ENCODE measurements around the gene ADAM12. TPM values are rescaled to one million over a fixed set of nuclear protein-coding genes. Genes with fewer than 3 reads are reported as not detected.

The ADAM12 gene
- total RNA-seq, 1 experiment from 2014 or later = not detected

GRCh38 chr10:126407831-126408230 is 19.6 kb upstream of the ADAM12 start:
- in situ Hi-C loops (cut with HindIII; ENCODE audit: low sequenced_read_pairs) = no loop called here
- DNase-seq (ENCODE audit: low spot score) = no peak

- DNase-seq (ENCODE audit: low spot score) = no peak
- in situ Hi-C loops (cut with HindIII; ENCODE audit: low sequenced_read_pairs) = no loop called here
Observed at GRCh38 chr10:126405239-126405775, 17.0 kb upstream of the ADAM12 start.

GRCh38 chr10:126402721-126403695 is 14.7 kb upstream of the ADAM12 start:
- in situ Hi-C loops (cut with HindIII; ENCODE audit: low sequenced_read_pairs) = no loop called here
- DNase-seq (ENCODE audit: low spot score) = no peak

- in situ Hi-C loops (cut with HindIII; ENCODE audit: low sequenced_read_pairs) = no loop called here
- no peak for DNase-seq (ENCODE audit: low spot score)
Observed at GRCh38 chr10:126400641-126401040, 12.4 kb upstream of the ADAM12 start.

- no peak for DNase-seq (ENCODE audit: low spot score)
- in situ Hi-C loops (cut with HindIII; ENCODE audit: low sequenced_read_pairs) = no loop called here
Observed at GRCh38 chr10:126398924-126399323, 10.6 kb upstream of the ADAM12 start.

GRCh38 chr10:126398383-126398743 is 10.1 kb upstream of the ADAM12 start:
- in situ Hi-C loops (cut with HindIII; ENCODE audit: low sequenced_read_pairs) = no loop called here
- no peak for DNase-seq (ENCODE audit: low spot score)

GRCh38 chr10:126397640-126398382 is 9.5 kb upstream of the ADAM12 start:
- in situ Hi-C loops (cut with HindIII; ENCODE audit: low sequenced_read_pairs) = no loop called here
- DNase-seq (ENCODE audit: low spot score) = no peak

- in situ Hi-C loops (cut with HindIII; ENCODE audit: low sequenced_read_pairs) = no loop called here
- DNase-seq (ENCODE audit: low spot score) = no peak
Observed at GRCh38 chr10:126397156-126397555, 8.9 kb upstream of the ADAM12 start.

- in situ Hi-C loops (cut with HindIII; ENCODE audit: low sequenced_read_pairs) = no loop called here
- DNase-seq (ENCODE audit: low spot score) = no peak
Observed at GRCh38 chr10:126394948-126395347, 6.7 kb upstream of the ADAM12 start.

- in situ Hi-C loops (cut with HindIII; ENCODE audit: low sequenced_read_pairs) = no loop called here
- no peak for DNase-seq (ENCODE audit: low spot score)
Observed at GRCh38 chr10:126393076-126393475, 4.8 kb upstream of the ADAM12 start.

GRCh38 chr10:126392469-126392868 is 4.2 kb upstream of the ADAM12 start:
- in situ Hi-C loops (cut with HindIII; ENCODE audit: low sequenced_read_pairs) = no loop called here
- no peak for DNase-seq (ENCODE audit: low spot score)

- in situ Hi-C loops (cut with HindIII; ENCODE audit: low sequenced_read_pairs) = no loop called here
Observed at GRCh38 chr10:126392068-126392467, 3.8 kb upstream of the ADAM12 start.

GRCh38 chr10:126391192-126391885 is 3.1 kb upstream of the ADAM12 start:
- in situ Hi-C loops (cut with HindIII; ENCODE audit: low sequenced_read_pairs) = no loop called here
- DNase-seq (ENCODE audit: low spot score) = no peak

More at GRCh38 chr10:126392068-126392467, 3.8 kb upstream of the ADAM12 start:
- DNase-seq (ENCODE audit: low spot score) = no peak

GRCh38 chr10:126390324-126390723 is 2.0 kb upstream of the ADAM12 start:
- DNase-seq (ENCODE audit: low spot score) = no peak
- in situ Hi-C loops (cut with HindIII; ENCODE audit: low sequenced_read_pairs) = no loop called here

GRCh38 chr10:126387041-126387921 is 996 bp downstream of the ADAM12 start:
- in situ Hi-C loops (cut with HindIII; ENCODE audit: low sequenced_read_pairs) = no loop called here
- no peak for DNase-seq (ENCODE audit: low spot score)

GRCh38 chr10:126384269-126384873 is 3.9 kb downstream of the ADAM12 start:
- no peak for DNase-seq (ENCODE audit: low spot score)
- in situ Hi-C loops (cut with HindIII; ENCODE audit: low sequenced_read_pairs) = no loop called here

- in situ Hi-C loops (cut with HindIII; ENCODE audit: low sequenced_read_pairs) = no loop called here
- DNase-seq (ENCODE audit: low spot score) = no peak
Observed at GRCh38 chr10:126380352-126381076, 7.8 kb downstream of the ADAM12 start.
